ENCODE measurements around the gene HYDIN.

The HYDIN gene

DNA sequence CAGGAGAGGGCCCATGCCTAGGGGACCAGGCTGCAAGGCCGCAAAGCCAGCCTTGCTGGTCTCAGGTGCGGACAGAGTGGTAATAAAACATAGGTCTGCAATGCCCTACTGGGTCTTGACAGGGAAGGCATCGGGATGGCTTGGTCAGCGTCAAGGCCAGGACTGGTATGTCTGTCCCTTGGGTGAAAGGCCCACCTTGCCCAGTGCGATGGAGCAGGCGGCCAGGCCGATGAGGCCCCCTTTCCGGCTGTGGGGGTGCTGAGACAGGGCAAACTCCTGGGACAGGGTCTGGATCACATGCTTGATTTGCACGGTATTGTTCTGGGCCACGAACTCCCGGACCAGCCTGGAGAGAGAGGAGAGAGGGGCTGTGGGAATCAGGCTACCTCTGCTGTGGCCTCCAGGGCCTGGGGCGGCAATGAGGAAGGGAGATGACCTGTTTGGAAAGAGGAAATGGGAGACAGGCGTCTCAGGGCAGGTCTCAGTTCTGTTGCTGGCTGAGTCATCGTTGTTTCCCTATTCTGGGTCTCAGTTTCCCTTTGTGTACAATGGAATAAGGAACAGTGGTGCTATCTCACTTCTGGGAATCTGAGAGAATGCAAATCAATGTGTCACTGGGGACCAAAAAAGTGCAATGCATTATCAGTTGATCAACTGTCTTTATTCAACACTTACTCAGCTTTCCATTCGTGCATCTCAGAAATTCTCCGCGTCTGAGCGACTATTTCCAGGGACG is 444.3 kb downstream of the HYDIN start:
- no peak for DNase-seq (ENCODE audit: low read depth)

DNA sequence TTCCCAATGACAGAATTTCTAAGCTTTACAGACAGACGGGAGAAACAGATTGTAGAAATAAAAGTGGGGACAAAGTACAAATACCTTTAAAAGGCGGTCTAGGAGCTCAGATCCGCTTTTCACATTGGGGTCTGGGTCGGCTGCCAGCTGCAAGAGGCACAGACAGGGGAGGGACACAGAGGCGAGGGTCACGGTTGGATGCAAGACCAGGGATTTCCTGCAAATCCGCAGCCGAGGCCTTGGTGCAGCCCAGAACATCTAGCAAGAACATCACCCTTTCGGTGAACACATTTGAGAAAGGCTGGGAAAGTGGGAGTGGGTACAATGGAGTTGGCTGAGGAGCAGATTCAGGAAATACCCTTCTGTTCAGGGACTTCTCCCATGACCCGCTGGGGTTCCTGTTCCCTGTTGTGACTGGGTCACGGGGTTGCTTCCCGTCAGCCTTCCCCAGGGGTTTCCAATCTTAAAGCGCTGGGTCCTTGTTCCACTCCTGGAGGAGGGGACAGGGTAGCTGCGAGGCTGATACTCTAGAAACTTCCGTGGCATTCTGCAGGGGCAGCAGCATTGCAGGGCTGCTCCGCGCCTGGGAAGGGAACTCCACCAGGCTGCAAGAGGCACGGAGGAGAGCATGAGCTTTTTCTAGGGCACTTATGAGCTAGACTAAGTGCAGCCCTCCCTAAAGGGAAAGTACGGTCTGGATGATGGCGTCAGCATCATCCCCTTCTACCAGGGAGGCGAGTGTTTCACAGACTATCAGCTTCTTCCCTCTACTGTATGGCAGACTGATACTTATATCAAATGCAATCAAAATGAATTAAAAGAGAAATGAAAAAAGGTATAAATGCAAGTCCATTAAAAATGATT is 445.6 kb downstream of the HYDIN start:
- no peak for DNase-seq (ENCODE audit: low read depth)

DNA sequence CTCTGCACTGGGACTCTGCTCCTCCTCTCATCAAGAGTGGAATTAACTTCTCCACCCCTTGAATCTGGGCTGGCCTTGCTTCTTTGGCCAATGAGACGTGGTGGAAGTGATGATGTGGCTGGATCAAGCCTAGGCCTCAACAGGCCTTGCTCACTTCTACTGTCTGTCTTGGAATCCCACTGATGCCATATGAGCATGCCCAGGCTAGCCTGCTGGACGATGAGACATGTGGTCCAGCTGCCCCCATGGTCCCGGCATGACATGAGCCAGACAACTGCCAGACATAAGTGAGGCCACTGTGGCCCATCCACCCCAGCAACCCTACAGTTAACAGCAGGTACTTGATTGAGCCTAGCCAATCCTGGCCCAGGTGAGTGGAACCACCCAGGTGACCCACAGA is 448.3 kb downstream of the HYDIN start:
- DNase-seq (ENCODE audit: low read depth): no peak

DNA sequence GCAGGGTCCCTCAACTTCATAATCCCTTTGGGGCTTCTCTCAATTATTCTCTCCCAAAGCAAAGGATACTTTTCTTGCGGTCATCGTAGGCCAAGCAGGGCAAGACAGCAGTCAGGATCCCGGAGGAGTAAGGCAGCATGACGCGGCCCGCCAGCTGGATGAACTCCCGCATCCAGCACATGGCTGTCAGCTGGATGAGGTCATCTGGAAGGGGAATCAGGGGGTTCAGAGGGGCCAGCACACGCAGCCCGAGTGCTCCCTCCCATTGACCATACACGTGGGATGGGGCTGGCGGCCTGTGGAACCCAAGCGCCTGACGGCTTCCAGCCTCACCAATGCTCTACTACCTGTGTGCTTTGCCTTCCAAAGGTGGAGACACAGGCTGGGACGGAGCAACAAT is 448.7 kb downstream of the HYDIN start:
- DNase-seq (ENCODE audit: low read depth): no peak

DNA sequence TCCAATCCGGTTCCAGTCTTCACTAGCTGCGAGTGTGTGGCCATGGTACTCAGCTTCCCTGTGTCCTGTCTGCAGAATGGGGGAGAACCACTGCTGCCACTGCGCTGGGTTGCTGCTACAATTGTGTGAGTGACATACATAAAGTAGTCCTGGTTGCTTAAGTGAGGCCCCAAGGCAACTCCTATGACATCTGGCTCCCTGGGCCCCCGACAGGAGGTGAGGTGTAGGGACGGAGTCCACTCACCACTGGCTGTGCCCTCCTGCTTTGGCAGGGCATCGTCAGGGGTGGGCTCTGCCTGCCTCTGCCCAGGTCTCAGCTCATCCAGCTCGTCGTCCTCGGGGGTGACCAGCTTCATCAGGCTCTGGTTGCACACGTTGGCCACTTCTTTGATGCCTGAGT is 450.0 kb downstream of the HYDIN start:
- DNase-seq (ENCODE audit: low read depth): no peak

DNA sequence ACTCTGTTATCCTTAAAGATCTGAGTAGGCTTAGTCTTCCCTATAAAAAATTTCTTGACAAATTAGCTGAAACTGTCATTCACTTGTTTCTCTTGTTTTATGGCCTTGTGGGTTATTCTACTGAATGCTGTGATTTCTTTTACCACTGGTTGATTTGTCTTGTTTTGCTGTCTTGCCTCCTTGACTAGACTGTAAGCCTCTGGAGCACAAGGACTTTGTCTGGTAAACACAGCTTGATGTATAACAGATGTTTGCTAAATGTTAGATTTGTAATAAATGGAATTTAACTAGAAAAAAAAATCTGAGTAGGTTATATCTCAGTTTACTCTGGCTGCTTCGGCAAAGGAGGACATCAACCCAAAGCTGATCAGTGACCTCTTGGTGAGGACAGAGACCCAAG is 451.2 kb downstream of the HYDIN start:
- no peak for DNase-seq (ENCODE audit: low read depth)

DNA sequence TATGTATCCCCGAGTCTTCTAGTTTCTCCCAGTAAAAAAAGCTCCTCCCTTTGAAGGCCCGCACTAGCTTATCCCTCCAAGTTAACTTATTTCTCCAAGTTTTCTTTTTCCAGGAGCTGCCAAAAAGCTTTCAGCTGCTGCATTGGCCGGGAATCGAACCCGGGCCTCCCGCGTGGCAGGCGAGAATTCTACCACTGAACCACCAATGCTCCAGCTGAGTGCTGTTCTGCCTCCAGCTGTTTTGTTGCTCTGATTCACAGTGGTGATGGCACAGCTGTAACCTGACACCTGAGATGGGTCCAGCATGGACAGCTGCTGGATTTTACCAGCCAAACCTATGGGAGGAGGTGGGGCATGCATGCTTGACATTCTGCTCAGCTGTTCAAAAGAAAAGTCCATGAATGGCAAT is 451.6 kb downstream of the HYDIN start:
- DNase-seq (ENCODE audit: low read depth): no peak

DNA sequence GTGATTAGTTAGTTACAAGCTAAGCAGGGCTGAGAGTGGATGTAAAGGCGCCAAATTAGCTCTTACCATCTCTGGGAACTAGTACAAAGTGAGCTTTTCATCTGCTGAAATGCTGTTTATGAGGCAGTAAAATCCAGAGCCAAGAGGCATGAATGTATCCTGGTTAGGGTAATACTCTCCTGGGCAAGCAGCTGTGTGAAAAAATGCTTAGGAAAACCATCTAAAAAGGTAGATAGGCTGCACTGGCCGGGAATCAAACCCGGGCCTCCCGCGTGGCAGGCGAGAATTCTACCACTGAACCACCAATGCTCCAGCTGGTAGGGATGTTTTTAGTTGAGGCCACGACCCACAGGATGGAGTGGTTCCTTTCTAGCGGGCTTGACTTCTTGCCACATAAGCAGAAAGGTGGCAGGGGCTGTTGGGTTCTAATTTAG is 452.5 kb downstream of the HYDIN start:
- DNase-seq (ENCODE audit: low read depth): no peak

DNA sequence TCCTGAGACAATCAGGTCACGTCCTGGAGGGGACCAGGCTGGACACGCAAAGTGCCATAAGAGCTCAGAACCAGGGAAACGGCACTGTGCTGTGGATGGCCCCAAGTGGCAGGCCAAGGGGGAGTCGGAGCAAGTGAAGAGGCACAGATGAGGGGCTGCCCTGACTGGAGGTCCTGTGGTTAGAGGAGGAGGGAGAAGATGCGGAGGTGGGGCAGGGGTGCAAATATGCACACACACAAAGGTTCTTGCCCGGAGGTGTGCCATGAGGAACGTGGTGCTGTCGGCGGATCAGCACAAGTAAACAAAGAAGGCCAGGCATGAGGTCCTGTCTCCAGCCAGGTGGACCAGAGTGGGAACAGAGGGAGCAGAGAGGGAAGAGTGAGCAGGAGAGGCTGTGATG is 453.0 kb downstream of the HYDIN start:
- DNase-seq (ENCODE audit: low read depth): no peak

DNA sequence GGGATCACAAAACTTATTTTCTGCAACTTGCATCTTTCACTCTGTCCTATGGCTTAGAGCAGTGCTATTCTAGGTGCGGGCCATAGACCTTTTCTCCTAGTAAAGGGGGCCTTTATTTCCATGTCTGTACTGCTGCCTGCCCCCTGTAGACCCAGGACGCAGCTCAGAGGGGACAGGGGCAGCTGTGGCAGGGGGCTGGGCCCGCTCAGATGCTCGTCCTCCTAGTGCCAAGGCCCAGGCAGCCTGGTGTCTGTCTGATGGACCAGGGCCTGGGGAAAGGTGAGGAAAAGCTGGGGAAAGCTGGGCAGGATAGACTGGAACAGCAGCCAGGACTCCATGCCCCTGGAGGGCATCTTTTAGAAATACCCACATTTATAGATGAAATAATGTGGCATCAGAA is 455.1 kb downstream of the HYDIN start:
- DNase-seq (ENCODE audit: low read depth): no peak

DNA sequence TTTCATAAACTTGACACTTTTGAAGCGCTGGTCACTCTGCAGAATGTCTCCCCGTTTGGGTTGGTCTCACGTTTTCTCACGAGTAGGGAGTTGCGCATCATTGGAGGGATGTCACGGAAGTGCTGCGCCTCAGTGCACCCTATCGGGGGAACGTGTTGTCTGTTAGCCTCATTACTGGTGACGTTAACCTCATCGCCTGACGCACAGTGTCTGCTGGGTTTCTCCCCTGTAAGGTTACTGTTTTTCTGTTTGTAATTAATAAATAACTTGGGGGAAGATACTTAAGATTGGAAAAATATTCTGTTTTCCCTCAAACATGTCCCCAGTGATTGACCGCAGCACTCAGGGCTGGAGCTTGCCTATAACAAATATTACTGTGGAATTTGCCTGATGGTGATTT is 456.3 kb downstream of the HYDIN start:
- no peak for DNase-seq (ENCODE audit: low read depth)

DNA sequence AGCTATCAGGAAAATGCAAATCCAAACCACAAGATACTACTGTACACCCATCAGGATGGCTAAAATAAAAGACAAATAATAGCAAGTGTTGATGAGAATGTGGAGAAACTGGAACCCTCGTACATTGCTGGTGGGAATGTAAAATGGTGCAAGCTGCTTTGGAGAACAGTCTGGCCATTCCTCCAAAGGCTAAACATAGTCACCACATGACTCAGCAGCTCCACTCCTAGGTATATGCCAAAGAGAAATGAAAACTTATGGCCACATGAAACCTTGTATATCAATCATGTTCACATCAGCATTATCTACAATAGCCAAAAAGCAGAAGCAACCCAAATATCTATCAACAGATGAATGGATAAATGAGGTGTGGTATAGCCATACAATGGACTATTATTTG is 458.0 kb downstream of the HYDIN start:
- no peak for DNase-seq (ENCODE audit: low read depth)

DNA sequence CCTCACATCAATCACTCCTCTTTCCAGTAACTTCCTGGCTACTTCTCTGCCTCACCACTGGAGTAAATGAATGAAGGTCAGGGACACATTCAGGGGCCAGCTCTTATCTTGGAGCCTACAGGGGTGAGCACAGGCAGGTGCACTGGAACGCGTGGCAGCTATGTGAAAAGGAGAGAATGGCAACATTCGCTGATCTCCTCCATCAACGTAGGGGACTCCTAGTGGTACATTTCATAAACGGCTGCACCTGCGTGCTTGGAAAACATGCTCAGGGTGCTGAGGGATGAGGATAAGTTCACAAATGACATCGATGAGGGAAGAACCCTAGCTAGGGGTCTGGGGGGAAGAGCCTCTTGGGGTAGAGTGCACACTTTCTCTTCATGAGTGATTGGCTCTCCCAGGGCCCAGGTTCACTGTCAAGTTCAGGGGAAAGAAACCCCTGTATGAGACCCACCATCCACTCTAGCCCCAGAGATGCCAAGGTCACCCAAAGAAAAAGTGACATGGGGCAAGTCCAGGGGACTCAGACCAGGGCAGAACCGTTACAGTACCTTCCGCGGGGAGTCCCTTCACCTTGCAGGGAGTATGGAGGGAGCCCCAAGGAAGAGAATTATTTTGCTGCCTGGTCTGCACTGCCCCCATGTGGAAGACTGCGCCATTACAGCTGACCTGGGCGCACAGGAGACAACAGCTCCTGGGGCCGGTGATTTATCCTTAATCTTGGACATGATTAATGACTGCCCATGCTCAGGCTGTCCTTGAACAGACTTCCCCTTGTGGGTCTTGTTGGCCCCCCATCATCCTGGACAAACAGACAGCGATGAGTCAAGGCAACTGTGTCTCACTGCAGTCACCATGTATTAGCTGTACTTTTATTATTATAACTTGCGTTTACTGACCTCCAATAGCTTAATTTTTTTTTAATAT is 459.6 kb downstream of the HYDIN start:
- DNase-seq (ENCODE audit: low read depth): no peak

DNA sequence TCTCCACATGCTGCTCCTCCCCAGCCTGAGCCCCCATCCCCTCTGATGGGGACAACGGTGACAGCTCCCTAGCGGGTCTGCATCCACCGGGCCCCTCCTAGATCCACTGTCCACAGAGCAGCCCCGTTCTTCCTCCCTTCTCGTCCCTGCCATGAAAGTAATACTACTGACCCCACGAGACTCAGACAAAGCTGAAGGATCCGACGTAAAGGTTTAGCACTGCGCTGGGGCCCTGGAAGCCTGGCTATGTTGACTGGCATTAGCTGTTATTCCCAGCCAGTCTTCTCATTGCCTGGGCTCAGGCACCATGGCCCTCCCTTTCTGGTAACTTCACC is 460.3 kb downstream of the HYDIN start:
- no peak for DNase-seq (ENCODE audit: low read depth)

DNA sequence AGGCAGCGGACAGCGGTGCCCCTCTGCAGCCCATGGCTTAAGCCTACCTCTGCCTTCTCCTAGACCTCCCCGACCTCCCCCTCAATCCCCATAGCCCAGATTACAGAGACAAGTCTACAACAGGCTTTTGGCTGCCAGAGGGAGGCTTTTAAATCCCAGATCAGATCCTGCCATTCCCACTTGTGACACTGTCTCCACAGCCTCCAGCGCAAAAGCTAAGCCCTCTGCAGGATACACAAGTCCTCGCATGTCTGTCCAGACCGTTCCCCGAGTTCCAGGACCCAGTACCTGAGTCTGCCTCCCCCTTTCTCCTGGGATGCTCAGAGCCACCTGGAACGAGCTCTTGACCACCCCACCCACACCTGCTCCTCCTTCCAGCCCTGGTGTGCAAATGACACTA is 460.8 kb downstream of the HYDIN start:
- no peak for DNase-seq (ENCODE audit: low read depth)

DNA sequence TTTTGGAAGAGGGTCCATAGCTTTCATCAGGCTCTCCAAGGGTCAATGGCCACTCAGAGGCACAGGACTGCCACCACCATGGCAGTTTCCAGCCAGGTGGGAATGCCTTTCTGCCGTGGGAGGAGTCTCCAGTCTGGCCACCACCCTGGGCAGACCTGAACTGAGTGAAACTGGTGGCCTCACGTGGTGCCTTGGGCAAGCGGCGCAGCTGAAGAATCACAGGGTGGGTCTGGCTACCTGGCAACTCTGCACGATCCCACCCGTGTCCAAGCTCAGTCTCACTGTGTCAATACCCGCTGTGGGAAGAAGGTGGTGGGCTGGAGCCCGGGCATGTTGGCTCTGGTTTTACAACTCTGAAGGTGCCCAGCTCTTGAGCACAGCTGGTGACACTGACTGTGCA is 461.4 kb downstream of the HYDIN start:
- DNase-seq (ENCODE audit: low read depth): no peak

DNA sequence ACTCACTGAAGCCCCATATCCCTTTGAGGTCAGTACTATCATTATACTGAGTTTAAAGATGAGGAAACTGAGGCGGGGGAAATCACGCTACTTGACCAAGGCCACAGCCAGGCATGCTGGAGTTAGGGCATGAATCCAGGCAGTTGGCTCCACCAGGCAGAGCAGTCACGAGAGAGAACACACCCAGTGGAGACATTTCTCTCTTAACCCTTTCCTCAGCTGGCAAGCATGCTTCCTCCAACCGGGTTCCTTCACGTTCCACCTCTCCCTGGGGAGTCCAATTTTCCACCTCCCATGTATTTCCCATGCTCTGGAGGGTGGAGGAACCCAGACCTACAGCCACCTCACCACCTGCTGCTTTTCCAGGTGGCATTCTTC is 462.3 kb downstream of the HYDIN start:
- DNase-seq (ENCODE audit: low read depth): no peak

DNA sequence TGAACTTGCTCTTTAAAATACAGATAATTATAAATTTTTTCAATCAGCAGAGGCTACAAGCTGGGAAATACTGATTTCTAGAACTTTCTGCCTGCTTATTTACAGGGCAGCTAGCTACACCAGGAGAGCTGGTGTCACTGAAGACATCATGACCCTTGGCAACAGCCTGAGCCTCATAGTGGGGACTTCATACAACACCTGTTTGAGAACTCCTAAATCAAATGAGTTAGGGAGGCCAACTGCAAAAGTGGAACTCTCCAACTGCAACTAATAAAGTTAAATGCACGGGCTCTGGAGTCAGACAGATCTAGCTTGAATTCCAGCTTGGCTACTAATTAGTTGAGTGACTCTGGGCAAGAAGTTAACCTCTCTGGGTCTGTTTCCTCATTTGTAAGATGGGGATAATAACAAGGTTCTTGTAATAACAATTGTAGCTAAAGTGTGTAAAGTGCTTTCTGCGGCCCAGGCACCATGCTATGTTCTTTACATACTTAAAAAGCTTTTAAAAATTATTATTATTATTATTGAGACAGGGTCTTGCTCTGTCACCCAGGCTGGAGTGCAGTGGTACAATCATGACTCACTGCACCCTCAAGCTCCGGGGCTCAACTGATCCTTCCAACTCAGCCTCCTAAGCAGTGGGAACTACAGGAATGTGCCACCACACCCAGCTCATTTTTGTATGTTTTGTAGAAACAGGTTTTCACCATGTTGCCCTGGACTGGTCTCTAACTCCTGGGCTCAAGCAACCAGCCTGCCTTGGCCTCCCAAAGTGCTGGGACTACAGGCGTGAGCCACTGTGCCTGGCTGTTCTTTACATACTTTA is 462.9 kb downstream of the HYDIN start:
- DNase-seq (ENCODE audit: low read depth): no peak

DNA sequence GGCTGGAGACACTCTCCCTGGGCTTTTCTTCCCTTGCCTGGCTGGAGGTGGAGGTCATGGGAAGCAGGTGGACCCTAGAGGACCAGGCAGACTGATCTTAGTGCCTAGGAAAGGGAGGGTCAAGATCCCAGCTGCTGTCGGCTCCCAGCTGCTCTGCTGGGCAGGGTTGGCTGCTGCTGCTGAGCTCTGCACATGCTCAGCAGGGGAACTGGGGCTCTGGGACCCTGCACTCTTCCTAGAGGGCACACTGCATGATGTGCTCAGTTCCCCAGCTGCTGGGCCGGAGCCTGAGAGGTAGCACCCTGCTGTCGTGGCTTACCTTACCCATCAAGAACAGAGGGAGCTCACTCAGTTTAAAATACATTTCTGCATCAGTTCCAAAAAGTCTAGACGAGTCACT is 463.9 kb downstream of the HYDIN start:
- DNase-seq (ENCODE audit: low read depth): no peak

DNA sequence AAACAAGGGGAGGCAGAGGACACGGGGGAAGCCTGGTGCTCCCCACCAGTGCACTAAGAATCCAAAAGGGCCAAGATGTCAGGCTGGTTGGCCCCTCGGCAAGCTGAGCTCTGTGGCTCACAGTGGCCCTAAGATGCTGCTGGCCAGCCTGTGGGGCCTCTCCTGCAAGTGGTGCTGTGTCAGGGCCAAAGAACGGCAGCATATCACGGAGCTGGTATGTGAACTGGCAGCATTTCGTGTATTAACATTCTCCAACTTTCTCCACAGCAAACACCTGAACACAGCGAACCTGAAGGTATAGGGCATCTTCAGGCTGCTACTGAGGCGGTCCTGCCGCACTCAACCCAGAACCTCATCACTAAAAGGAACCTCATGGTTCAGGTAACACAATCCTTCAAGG is 464.3 kb downstream of the HYDIN start:
- DNase-seq (ENCODE audit: low read depth): no peak

DNA sequence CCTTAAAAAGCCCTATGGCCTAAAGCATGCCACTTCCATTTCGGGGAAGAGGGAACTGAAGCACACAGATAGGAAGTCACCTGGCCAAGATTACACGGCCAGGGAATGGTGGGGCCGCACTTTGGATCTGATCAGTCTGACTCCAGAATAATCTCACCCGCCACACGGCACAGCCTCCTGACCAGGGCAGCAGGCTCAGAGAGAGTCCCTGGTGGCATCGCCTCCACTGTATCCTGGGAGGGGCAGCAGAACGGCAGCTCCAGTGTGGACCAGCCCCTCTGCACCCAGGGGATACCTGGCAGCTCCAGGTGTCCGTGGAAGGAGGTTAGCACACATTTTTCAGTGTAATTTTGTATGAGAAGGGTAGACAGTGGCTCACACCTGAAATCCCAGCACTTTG is 465.0 kb downstream of the HYDIN start:
- no peak for DNase-seq (ENCODE audit: low read depth)

DNA sequence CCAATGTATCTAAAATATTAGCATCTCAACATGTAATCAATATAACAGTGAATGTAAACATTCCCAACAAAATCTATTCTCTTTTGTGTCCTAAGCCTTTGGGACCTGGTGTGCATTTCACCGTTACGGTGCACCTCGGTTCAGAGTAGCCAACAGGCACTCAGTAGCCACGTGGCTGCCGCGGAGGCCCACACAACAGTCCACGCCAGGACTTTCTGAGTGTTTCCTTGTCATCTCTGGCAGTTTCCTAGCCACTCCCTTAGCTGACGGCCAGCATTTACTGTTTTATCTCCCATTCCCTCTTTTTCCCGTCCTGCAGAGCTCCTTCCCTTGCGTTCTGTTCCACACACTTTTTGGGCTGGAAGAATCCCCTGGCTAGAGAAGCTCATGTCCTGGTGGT is 465.9 kb downstream of the HYDIN start:
- no peak for DNase-seq (ENCODE audit: low read depth)
